Body of pancreas (tissue), 4 donors: Measurements from ENCODE around the gene RGS12. TPM values are rescaled to one million over a fixed set of nuclear protein-coding genes. Genes with fewer than 3 reads are reported as not detected.
A peak's percentile ranks its signal among the peaks of the same experiment; 100 is the strongest.

Experiments
- ATAC-seq: fragments of 150-250 bp; one replicate; pipeline ENCODE4 v1.9.1; 2016
- DNase-seq, 4 donors: peaks; one replicate each; pipeline ENCODE4 v3.0.0-alpha.2; 2019
- H3K27ac ChIP-seq, 4 donors: fragments of 200-600 bp; sonication (generic); 1 replicate in 3 of 4; 2 replicates in 1 of 4; pipeline versions ENCODE4 v1.5.1 to v1.6.1; 2016 to 2019; ENCODE audit warnings: mild to moderate bottlenecking in 1 of 4, mixed read lengths in 1 of 4, moderate library complexity in 1 of 4
- H3K27me3 ChIP-seq, 2 donors: fragments of 200-600 bp; sonication (generic); one replicate each; pipeline ENCODE4 v1.6.0; 2016; ENCODE audit warnings: mild to moderate bottlenecking in 1 of 2
- H3K36me3 ChIP-seq, 2 donors: fragments of 200-600 bp; sonication (generic); replicated peaks in 1 of 2; 2 replicates each; pipeline ENCODE4 v1.5.1; 2016; ENCODE audit warnings: low read depth in 2 of 2; ENCODE audit not compliant: insufficient read depth in 1 of 2
- H3K4me1 ChIP-seq: fragments of 200-600 bp; sonication (generic); one replicate; pipeline ENCODE4 v1.6.0; 2016
- H3K4me3 ChIP-seq, 2 donors: fragments of 200-600 bp; sonication (generic); 1 replicate in 1 of 2; 2 replicates in 1 of 2; pipeline ENCODE4 v1.5.1; 2016 to 2019
- H3K9me3 ChIP-seq, 3 donors: fragments of 200-600 bp; sonication (generic); 1 replicate in 2 of 3; 2 replicates in 1 of 3; pipeline ENCODE4 v1.5.1; 2016
- POLR2A ChIP-seq, 3 donors: fragments of 450-650 bp; IDR thresholded peaks; one replicate each; pipeline ENCODE4 v1.6.1; 2016; ENCODE audit warnings: antibody characterized with exemption in 3 of 3, mild to moderate bottlenecking in 2 of 3
- WGBS, 2 donors: methylation state at CpG; one replicate each; pipeline ENCODE4 v1.1.5; 2017; 5-methylcytosine and 5-hydroxymethylcytosine counted together
- intact Hi-C: fragments of 100-400 bp; cut with DNase I; formaldehyde crosslinking; loops from one replicate; pipeline ENCODE4 v1.15.1; 2023
- total RNA-seq, 2 donors: library from RNA; depleted of rRNA; stranded (reverse); fragments of >200 nt; gene quantifications; one replicate each; pipeline ENCODE4 v1.1.0, GENCODE V29; 2016
- TF ChIP-seq, protein P1 (sequence below), 7 experiments: fragments of 450-650 bp in 4 of 7; fragments of 200-600 bp in 3 of 7; sonication (generic) in 3 of 7; IDR thresholded peaks; one replicate each; pipeline ENCODE4 v1.5.1; 2016 to 2019; ENCODE audit warnings: antibody characterized with exemption in 7 of 7

The RGS12 gene
- total RNA-seq, 2 donors from 2014 or later: 9.1 to 12.5 TPM

DNA sequence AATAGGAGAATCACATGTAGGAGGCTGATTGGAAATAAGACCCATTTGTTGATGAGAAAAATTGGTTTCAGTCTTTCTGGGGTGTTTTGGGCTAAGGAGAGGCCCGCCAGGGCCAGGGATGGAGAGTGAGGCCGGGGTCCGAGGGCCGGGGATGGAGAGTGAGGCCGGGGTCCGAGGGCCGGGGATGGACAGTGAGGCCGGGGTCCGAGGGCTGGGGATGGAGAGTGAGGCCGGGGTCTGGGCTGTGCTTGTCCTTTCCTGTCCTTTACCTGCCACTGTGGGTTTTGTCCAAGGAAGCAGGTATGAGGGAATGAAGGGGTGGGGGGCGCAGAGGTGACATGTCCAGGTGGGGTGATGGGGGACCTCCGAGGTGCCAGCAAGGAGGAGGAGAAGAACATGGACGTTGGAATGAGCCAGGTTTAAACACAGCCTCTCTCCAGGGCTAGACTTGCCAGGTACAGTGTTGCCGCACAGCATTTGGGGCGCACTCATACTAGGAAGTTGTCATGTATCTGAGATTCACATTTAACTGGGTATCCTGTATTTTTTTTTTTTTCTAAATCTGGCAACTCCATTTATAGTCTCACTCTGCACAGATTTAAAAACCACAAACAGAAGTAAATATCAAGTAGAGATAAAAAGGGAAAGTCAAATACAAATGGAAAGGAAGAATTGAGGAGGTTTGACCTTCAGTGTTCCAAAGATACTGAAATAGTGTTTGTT, 8.8 kb downstream of the RGS12 start:
- H3K4me3 ChIP-seq: no peak overlapping the region
- peak in 1 of 4 donors; percentile 10 for DNase-seq
- no peak overlapping the region for H3K27ac ChIP-seq
- intact Hi-C loops: no loop called here
- no peak for TF ChIP-seq POLR2A (IDR thresholded peaks at IDR 0.05)
- TF ChIP-seq, protein P1, sequence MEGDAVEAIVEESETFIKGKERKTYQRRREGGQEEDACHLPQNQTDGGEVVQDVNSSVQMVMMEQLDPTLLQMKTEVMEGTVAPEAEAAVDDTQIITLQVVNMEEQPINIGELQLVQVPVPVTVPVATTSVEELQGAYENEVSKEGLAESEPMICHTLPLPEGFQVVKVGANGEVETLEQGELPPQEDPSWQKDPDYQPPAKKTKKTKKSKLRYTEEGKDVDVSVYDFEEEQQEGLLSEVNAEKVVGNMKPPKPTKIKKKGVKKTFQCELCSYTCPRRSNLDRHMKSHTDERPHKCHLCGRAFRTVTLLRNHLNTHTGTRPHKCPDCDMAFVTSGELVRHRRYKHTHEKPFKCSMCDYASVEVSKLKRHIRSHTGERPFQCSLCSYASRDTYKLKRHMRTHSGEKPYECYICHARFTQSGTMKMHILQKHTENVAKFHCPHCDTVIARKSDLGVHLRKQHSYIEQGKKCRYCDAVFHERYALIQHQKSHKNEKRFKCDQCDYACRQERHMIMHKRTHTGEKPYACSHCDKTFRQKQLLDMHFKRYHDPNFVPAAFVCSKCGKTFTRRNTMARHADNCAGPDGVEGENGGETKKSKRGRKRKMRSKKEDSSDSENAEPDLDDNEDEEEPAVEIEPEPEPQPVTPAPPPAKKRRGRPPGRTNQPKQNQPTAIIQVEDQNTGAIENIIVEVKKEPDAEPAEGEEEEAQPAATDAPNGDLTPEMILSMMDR (IDR thresholded peaks at IDR 0.05): no peak
- no peak for ATAC-seq
- 65 to 79% methylated on average over 15 of the region's 15 CpGs for WGBS, 2 donors
- no peaks in the 10 kb centered on the region for H3K9me3 ChIP-seq
- no peaks in the 10 kb centered on the region for H3K36me3 ChIP-seq
- H3K4me1 ChIP-seq: peaks cover 6% of the 10 kb centered on the region
- H3K27me3 ChIP-seq: no peaks in the 10 kb centered on the region

DNA sequence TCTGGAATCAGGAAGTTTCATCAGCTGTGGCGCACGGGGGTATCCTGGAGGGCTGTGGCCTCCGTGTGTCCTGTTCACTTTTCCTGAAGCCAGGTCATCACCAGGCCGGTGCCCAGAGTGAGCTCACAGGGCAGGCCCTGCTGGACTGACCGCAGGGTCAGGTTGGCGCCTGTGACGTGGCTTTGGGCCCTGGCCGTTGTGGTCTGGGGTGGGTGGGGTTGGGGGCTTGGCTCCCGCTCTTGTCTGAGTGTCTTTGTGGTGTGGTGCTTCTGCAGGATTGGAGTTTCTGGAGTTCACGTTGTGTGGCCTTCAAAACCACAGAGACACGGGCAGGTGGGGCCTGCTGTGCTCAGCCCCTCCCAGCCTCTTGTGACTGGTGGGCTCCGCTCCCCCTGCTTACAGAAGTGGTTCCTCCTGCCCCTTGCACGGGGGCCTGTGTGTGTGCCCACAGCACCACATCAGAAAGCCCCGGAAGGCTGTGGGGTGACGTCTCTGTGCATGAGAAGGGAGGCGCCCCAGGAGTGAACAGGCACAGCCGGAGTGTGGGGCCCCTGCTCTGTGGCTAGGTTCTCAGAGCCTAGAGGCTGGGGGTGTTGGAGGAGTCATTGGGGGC, 9.5 kb downstream of the RGS12 start:
- TF ChIP-seq, protein P1 (IDR thresholded peaks at IDR 0.05): no peak
- TF ChIP-seq POLR2A (IDR thresholded peaks at IDR 0.05): no peak
- Histone ChIP-seq H3K27ac (no peak overlapping the region), H3K9me3 (no peaks in the 10 kb centered on the region), H3K4me3 (no peak overlapping the region), H3K4me1 (peaks cover 6% of the 10 kb centered on the region), H3K36me3 (no peaks in the 10 kb centered on the region), H3K27me3 (no peaks in the 10 kb centered on the region)
- ATAC-seq (no peak), DNase-seq (peak in 2 of 4 donors; percentile 8 to 20)
- intact Hi-C loops: no loop called here
- WGBS, 2 donors: 41 to 66% methylated on average over 16 to 17 of the region's 17 CpGs

DNA sequence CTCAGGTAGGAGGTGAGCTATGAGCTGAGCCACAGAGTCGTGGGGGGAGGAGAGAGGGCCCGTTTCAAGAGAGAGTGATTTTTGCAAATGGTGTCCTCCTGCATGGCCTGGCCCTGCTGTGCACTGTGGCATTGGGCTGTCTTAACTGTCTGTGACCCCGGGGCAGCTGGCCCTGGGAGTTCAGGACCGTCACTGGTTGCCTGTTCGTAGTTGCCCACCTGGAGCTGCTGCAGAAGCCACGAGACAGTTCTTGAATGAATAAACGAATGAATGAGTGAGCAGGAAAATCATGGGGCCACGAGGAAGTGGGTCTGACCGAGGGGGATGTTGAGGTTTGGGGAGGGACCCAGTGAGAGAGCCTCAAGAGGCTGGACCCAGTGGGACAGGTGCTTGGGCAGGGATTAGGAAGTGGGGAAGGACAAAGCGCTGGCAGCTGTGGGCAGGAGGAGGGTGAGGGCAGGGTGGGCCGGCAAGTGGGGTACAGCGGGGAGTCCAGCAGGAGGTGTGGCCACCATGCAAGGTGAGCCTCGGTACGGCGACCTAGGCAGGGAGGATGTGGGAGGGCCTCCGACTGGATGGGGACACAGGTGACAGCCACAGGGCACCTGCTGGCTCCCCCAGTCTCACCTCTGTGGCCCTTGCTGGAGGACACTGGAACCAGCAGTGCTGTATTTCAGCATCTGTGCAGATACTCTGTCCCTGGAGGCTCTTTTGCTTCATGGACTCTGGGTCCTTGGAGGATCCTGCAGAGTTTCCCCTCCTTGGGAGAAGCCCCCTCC, 10.2 kb downstream of the RGS12 start:
- H3K27ac ChIP-seq: no peak overlapping the region
- H3K4me3 ChIP-seq: no peak overlapping the region
- WGBS, 2 donors: 75 to 89% methylated on average over 11 to 16 of the region's 16 CpGs
- TF ChIP-seq, protein P1 (IDR thresholded peaks at IDR 0.05): no peak
- no peak for TF ChIP-seq POLR2A (IDR thresholded peaks at IDR 0.05)
- H3K4me1 ChIP-seq: peaks cover 6% of the 10 kb centered on the region
- DNase-seq: peak in 2 of 4 donors; percentile 8 to 9
- intact Hi-C loops: no loop called here
- ATAC-seq: no peak
- no peaks in the 10 kb centered on the region for H3K9me3 ChIP-seq
- H3K36me3 ChIP-seq: no peaks in the 10 kb centered on the region
- H3K27me3 ChIP-seq: no peaks in the 10 kb centered on the region

DNA sequence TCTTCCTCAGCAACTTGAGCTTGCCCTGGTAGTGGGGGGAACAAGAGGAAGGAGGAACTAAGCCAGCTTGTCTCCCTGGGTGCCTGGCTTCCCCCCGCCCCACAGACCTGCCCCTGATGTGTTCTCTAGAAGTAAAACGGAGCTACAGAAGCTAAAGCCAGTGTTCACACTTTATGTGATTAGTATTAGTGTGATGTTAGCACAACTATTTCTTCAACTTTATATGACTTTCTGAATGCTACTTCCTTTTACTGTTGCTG, 10.7 kb downstream of the RGS12 start:
- Histone ChIP-seq H3K36me3 (no peaks in the 10 kb centered on the region), H3K27me3 (no peaks in the 10 kb centered on the region), H3K9me3 (no peaks in the 10 kb centered on the region), H3K4me1 (peaks cover 8% of the 10 kb centered on the region), H3K27ac (no peak overlapping the region), H3K4me3 (no peak overlapping the region)
- no peak for TF ChIP-seq POLR2A (IDR thresholded peaks at IDR 0.05)
- TF ChIP-seq, protein P1 (IDR thresholded peaks at IDR 0.05): no peak
- WGBS, 2 donors: 90 to 100% methylated on average over 2 of the region's 2 CpGs
- intact Hi-C loops: no loop called here
- DNase-seq: no peak
- no peak for ATAC-seq
